Neuronal stem cell (in vitro differentiated cells): ENCODE results near the gene C2CD4A.

Experiments used
- DNase-seq: peaks from one replicate; pipeline ENCODE4 v3.0.0-alpha.2; 2013; ENCODE audit warnings: low spot score
- H2AFZ ChIP-seq: one replicate; pipeline ENCODE4 v1.6.1; 2013; ENCODE audit warnings: mild to moderate bottlenecking, low read length, inconsistent platforms
- H2AK5ac ChIP-seq: 2 replicates; pipeline ENCODE4 v1.6.1; 2013; ENCODE audit warnings: low read depth, mild to moderate bottlenecking, inconsistent platforms, low read length, moderate library complexity, mixed read lengths
- H2BK120ac ChIP-seq: 2 replicates; pipeline ENCODE4 v1.6.1; 2013; ENCODE audit warnings: low read depth, mild to moderate bottlenecking, inconsistent platforms, low read length, moderate library complexity, mixed read lengths
- H2BK12ac ChIP-seq: one replicate; pipeline ENCODE4 v1.6.1; 2013; ENCODE audit warnings: low read length, inconsistent platforms
- H2BK15ac ChIP-seq: 2 replicates; pipeline ENCODE4 v1.6.1; 2013; ENCODE audit warnings: mild to moderate bottlenecking, low read length, inconsistent platforms, mixed read lengths
- H2BK5ac ChIP-seq: one replicate; pipeline ENCODE4 v1.6.1; 2013; ENCODE audit warnings: inconsistent platforms, mild to moderate bottlenecking, low read length, moderate library complexity
- H3K14ac ChIP-seq: one replicate; pipeline ENCODE4 v1.6.1; 2013; ENCODE audit warnings: low read length, inconsistent platforms
- H3K18ac ChIP-seq: 2 replicates; pipeline ENCODE4 v1.6.1; 2013; ENCODE audit warnings: low read length, inconsistent platforms
- H3K23ac ChIP-seq: 2 replicates; pipeline ENCODE4 v1.6.1; 2013; ENCODE audit warnings: low read depth, mild to moderate bottlenecking, mixed read lengths, low read length, inconsistent platforms; ENCODE audit not compliant: poor library complexity
- H3K27ac ChIP-seq: replicated peaks from 3 replicates; pipeline ENCODE4 v1.5.1; 2013; ENCODE audit warnings: low read length, inconsistent platforms
- H3K27me3 ChIP-seq, 3 experiments: 2 replicates each; pipeline ENCODE4 v1.6.1; 2013; ENCODE audit warnings: low read length in 3 of 3, mild to moderate bottlenecking in 2 of 3, inconsistent platforms in 1 of 3, low read depth in 1 of 3, mixed read lengths in 1 of 3, moderate library complexity in 1 of 3; ENCODE audit not compliant: control insufficient read depth in 3 of 3, insufficient read depth in 3 of 3
- H3K36me3 ChIP-seq, 2 donors: replicated peaks in 1 of 2; 2 replicates each; pipeline ENCODE4 v1.6.1; 2013; ENCODE audit warnings: low read length in 2 of 2; ENCODE audit not compliant: control insufficient read depth in 2 of 2, insufficient read depth in 2 of 2
- H3K4ac ChIP-seq: 2 replicates; pipeline ENCODE4 v1.6.1; 2013; ENCODE audit warnings: inconsistent platforms, mild to moderate bottlenecking, low read length, moderate library complexity
- H3K4me1 ChIP-seq, 2 donors: 1 replicate in 1 of 2; 2 replicates in 1 of 2; pipeline ENCODE4 v1.6.1; 2013; ENCODE audit warnings: low read length in 2 of 2, low read depth in 1 of 2; ENCODE audit not compliant: control insufficient read depth in 2 of 2, insufficient read depth in 1 of 2
- H3K4me2 ChIP-seq: one replicate; pipeline ENCODE4 v1.6.1; 2013; ENCODE audit warnings: mild to moderate bottlenecking, low read length, inconsistent platforms; ENCODE audit not compliant: insufficient read depth, poor library complexity, severe bottlenecking
- H3K4me3 ChIP-seq, 2 donors: 2 replicates each; pipeline ENCODE4 v1.5.1; 2013; ENCODE audit warnings: low read length in 2 of 2, mild to moderate bottlenecking in 2 of 2, inconsistent platforms in 1 of 2, moderate library complexity in 1 of 2
- H3K79me1 ChIP-seq: one replicate; pipeline ENCODE4 v1.6.1; 2013; ENCODE audit warnings: low read depth, mild to moderate bottlenecking, inconsistent platforms, low read length, moderate library complexity
- H3K9ac ChIP-seq: one replicate; pipeline ENCODE4 v1.6.1; 2013; ENCODE audit warnings: mild to moderate bottlenecking, low read depth, low read length, inconsistent platforms; ENCODE audit not compliant: poor library complexity
- H3K9me3 ChIP-seq, 2 donors: replicated peaks in 1 of 2; 2 replicates each; pipeline versions ENCODE3 to v1.6.1; 2013; ENCODE audit warnings: low read length in 2 of 2, mild to moderate bottlenecking in 2 of 2, inconsistent platforms in 1 of 2, low read depth in 1 of 2, mixed read lengths in 1 of 2, moderate library complexity in 1 of 2; ENCODE audit not compliant: control insufficient read depth in 2 of 2, insufficient read depth in 1 of 2
- H4K8ac ChIP-seq: one replicate; pipeline ENCODE4 v1.6.1; 2013; ENCODE audit warnings: low read depth, mild to moderate bottlenecking, inconsistent platforms, low read length, moderate library complexity
- H4K91ac ChIP-seq: one replicate; pipeline ENCODE4 v1.6.1; 2013; ENCODE audit warnings: low read length, low read depth, mild to moderate bottlenecking, inconsistent platforms; ENCODE audit not compliant: poor library complexity
- WGBS, 2 donors: extraction: QIAGEN DNeasy Blood & Tissue Kit; methylation state at CpG; one replicate each; pipeline ENCODE4 v1.1.7; 2013; ENCODE audit warnings: missing lambda C conversion rate in 2 of 2, mixed read lengths in 1 of 2; ENCODE audit not compliant: insufficient read length in 2 of 2, insufficient replicate concordance in 1 of 2; ENCODE audit errors: extremely low coverage in 2 of 2; 5-methylcytosine and 5-hydroxymethylcytosine counted together

Gene C2CD4A

DNA sequence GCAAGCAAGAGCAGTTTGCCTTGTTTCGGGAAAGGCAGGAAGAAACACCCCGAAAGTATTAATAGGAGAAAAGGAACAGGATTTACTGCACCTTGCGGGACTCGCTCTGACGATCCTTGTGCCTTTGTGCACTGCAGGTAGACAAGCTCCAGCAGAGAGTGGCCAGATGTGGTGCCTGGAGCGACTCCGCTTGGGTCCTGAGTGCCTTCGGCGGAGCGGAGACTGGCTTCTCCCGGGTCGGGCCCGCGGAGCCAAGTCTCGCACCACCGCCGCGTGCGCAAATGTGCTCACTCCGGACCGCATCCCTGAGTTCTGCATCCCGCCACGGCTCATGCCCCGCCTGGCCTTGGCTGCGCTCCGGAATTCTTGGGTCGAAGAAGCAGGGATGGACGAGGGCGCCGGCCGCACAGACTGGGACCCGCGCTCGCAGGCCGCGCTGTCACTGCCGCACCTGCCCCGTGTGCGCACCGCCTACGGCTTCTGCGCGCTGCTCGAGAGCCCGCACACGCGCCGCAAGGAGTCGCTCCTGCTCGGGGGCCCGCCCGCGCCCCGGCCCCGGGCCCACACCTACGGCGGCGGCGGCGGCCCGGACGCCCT is 769 bp downstream of the C2CD4A start:
- no peak overlapping the region for H2BK12ac ChIP-seq
- H3K27me3 ChIP-seq, result peaks cover 10 to 77% (median 38%) of the 10 kb centered on the region in 3 experiments
- H3K4ac ChIP-seq, result no peak overlapping the region
- no peak overlapping the region for H2BK15ac ChIP-seq
- peaks cover 2 to 3% of the 10 kb centered on the region in 2 donors for H3K4me1 ChIP-seq
- H2BK120ac ChIP-seq, result no peak overlapping the region
- H3K14ac ChIP-seq, result no peak overlapping the region
- H3K4me2 ChIP-seq, result peak overlapping the region; percentile 65
- no peak overlapping the region for H3K9ac ChIP-seq
- H3K79me1 ChIP-seq, result no peaks in the 10 kb centered on the region
- no peaks in the 10 kb centered on the region for H3K36me3 ChIP-seq
- no peaks in the 10 kb centered on the region for H3K9me3 ChIP-seq
- no peak overlapping the region for H2AK5ac ChIP-seq
- no peak overlapping the region for H2BK5ac ChIP-seq
- peak overlapping the region; percentile 24 to 73 for H3K4me3 ChIP-seq
- peak overlapping the region; percentile 87 for H3K23ac ChIP-seq
- WGBS, 2 donors, result no CpG with 5 or more reads among the region's 62 CpGs
- H4K91ac ChIP-seq, result no peak overlapping the region
- no peak overlapping the region for H4K8ac ChIP-seq
- peak; percentile 20 for DNase-seq
- H2AFZ ChIP-seq, result peak overlapping the region; percentile 87
- no peak overlapping the region for H3K27ac ChIP-seq
- H3K18ac ChIP-seq, result peak overlapping the region; percentile 67

DNA sequence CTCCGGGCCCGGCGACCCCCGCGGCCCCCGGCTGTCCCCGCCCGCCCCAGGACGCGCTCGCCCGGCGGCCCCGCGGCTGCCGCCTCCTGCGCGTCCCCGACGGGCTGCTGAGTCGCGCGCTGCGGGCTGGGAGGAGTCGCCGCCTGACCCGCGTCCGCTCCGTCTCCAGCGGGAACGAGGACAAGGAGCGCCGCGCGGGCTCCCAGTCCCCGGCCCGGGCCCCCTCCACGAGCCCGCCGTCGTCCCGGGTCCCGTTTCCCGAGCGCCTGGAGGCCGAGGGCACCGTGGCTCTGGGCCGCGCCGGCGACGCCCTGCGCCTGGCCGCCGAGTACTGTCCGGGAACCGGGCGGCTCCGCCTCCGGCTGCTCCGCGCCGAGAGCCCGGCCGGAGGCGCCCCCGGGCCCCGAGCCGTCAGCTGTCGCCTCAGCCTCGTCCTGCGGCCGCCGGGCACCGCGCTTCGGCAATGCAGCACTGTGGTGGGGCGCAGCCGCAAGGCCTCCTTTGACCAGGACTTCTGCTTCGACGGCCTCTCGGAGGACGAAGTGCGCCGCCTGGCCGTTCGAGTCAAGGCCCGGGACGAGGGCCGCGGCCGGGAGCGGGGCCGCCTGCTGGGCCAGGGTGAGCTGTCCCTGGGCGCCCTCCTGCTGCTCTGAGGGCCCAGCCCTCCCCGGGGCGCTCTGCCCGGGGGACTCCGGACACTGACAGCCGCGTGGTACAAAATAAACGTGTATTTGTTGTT is 1.5 kb downstream of the C2CD4A start:
- no peak overlapping the region for H3K27ac ChIP-seq
- no peak overlapping the region for H2BK15ac ChIP-seq
- peak overlapping the region; percentile 36 for H3K9ac ChIP-seq
- H2AK5ac ChIP-seq, result no peak overlapping the region
- peak overlapping the region; percentile 87 for H2AFZ ChIP-seq
- no peak overlapping the region for H2BK12ac ChIP-seq
- WGBS, 2 donors, result no CpG with 5 or more reads among the region's 103 CpGs
- no peak overlapping the region for H3K14ac ChIP-seq
- H3K9me3 ChIP-seq, result no peaks in the 10 kb centered on the region
- no peak overlapping the region for H2BK5ac ChIP-seq
- peaks cover 10 to 72% (median 37%) of the 10 kb centered on the region in 3 experiments for H3K27me3 ChIP-seq
- H4K8ac ChIP-seq, result no peak overlapping the region
- no peak overlapping the region for H2BK120ac ChIP-seq
- H3K79me1 ChIP-seq, result no peaks in the 10 kb centered on the region
- H3K36me3 ChIP-seq, result no peaks in the 10 kb centered on the region
- peaks cover 2 to 3% of the 10 kb centered on the region in 2 donors for H3K4me1 ChIP-seq
- no peak overlapping the region for H3K18ac ChIP-seq
- H3K4me3 ChIP-seq, result peak overlapping the region; percentile 36 to 71
- peak; percentile 30 for DNase-seq
- no peak overlapping the region for H3K4ac ChIP-seq
- no peak overlapping the region for H4K91ac ChIP-seq
- peak overlapping the region; percentile 65 for H3K4me2 ChIP-seq
- H3K23ac ChIP-seq, result no peak overlapping the region

GRCh38 chr15:62068810-62069167 is 2.0 kb downstream of the C2CD4A start:
- H2AFZ ChIP-seq, result peak overlapping the region; percentile 87
- H3K9ac ChIP-seq, result no peak overlapping the region
- no peak overlapping the region for H3K18ac ChIP-seq
- H2AK5ac ChIP-seq, result no peak overlapping the region
- H4K8ac ChIP-seq, result no peak overlapping the region
- no peak overlapping the region for H4K91ac ChIP-seq
- no peak overlapping the region for H3K4me3 ChIP-seq
- no peak overlapping the region for H2BK120ac ChIP-seq
- H2BK15ac ChIP-seq, result no peak overlapping the region
- no peak overlapping the region for H3K27ac ChIP-seq
- no peaks in the 10 kb centered on the region for H3K36me3 ChIP-seq
- H3K14ac ChIP-seq, result no peak overlapping the region
- H3K27me3 ChIP-seq, result peaks cover 10 to 70% (median 33%) of the 10 kb centered on the region in 3 experiments
- H2BK5ac ChIP-seq, result no peak overlapping the region
- WGBS, 2 donors, result no CpG with 5 or more reads among the region's 4 CpGs
- H3K9me3 ChIP-seq, result no peaks in the 10 kb centered on the region
- no peaks in the 10 kb centered on the region for H3K79me1 ChIP-seq
- no peak overlapping the region for H3K4ac ChIP-seq
- H3K23ac ChIP-seq, result no peak overlapping the region
- H2BK12ac ChIP-seq, result no peak overlapping the region
- DNase-seq, result no peak
- H3K4me1 ChIP-seq, result peaks cover 2 to 3% of the 10 kb centered on the region in 2 donors
- H3K4me2 ChIP-seq, result no peak overlapping the region

DNA sequence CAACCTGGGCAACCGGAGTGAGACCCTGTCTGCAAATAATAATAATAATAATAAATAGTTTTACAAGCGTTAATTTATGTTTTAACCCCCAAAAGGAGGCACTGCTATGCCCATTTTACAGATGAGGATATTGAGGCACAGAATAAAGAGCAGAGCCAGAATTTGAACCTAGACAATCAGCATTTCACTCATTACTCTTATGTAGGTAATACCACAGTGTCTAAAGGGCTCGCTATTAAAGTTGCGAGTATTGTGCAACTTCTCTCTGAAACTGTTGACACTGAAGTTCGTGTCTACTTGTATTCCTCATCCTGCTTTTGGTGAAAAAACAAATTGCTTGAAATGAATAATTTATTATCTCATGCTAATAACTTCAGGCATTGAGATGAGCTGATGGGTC is 2.8 kb downstream of the C2CD4A start:
- H3K36me3 ChIP-seq, result no peaks in the 10 kb centered on the region
- H2BK5ac ChIP-seq, result no peak overlapping the region
- no peak overlapping the region for H3K23ac ChIP-seq
- H3K27me3 ChIP-seq, result peaks cover 10 to 67% (median 33%) of the 10 kb centered on the region in 3 experiments
- no peak overlapping the region for H3K14ac ChIP-seq
- H2BK12ac ChIP-seq, result no peak overlapping the region
- H3K4me1 ChIP-seq, result peaks cover 2 to 3% of the 10 kb centered on the region in 2 donors
- no peak overlapping the region for H3K18ac ChIP-seq
- H2AK5ac ChIP-seq, result no peak overlapping the region
- H3K4ac ChIP-seq, result no peak overlapping the region
- H3K79me1 ChIP-seq, result no peaks in the 10 kb centered on the region
- H3K9me3 ChIP-seq, result no peaks in the 10 kb centered on the region
- H4K8ac ChIP-seq, result no peak overlapping the region
- no peak overlapping the region for H3K4me3 ChIP-seq
- no peak for DNase-seq
- WGBS, 2 donors, result no CpG with 5 or more reads among the region's 5 CpGs
- no peak overlapping the region for H3K4me2 ChIP-seq
- no peak overlapping the region for H2BK15ac ChIP-seq
- H3K27ac ChIP-seq, result no peak overlapping the region
- H2BK120ac ChIP-seq, result no peak overlapping the region
- no peak overlapping the region for H2AFZ ChIP-seq
- no peak overlapping the region for H3K9ac ChIP-seq
- no peak overlapping the region for H4K91ac ChIP-seq
